Measurements from ENCODE around the gene BCL2L12.
A peak's percentile ranks its signal among the peaks of the same experiment; 100 is the strongest.

The BCL2L12 gene

GRCh38 chr19:49696865-49697264 lies 31.1 kb downstream of the BCL2L12 start:
- no peak for TF ChIP-seq CTCF (IDR thresholded peaks at IDR 0.05)

DNA sequence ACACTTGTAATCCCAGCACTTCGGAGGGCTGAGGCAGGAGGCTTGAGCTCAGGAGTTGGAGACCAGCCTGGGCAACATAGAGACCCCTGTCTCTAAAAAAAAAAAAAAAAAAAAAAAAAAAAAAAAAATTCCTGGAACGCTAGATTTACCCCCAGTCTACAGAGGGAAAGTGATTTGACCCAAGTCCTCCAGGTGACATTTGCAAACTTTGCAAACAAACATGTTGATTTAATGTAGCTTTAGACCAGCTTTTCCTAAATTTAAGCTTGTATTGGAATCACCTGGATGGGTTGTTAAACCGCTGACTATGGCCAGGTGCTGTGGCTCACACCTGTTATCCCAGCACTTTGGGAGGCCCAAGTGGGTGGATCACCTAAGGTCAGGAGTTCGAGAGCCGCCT lies 33.6 kb downstream of the BCL2L12 start:
- H3K9ac ChIP-seq, result no peak overlapping the region
- H3K4me2 ChIP-seq (ENCODE audit: low read length), result no peak overlapping the region
- no peak overlapping the region for H2AFZ ChIP-seq
- no peaks in the 10 kb centered on the region for H3K9me3 ChIP-seq (ENCODE audit: control insufficient read depth, low read length)
- no peaks in the 10 kb centered on the region for H3K27me3 ChIP-seq (ENCODE audit: control insufficient read depth, insufficient read depth, low read length)
- H3K27ac ChIP-seq, result no peak overlapping the region
- no peaks in the 10 kb centered on the region for H3K36me3 ChIP-seq (ENCODE audit: control insufficient read depth, insufficient read depth, low read length)
- no peaks in the 10 kb centered on the region for H3K79me2 ChIP-seq
- TF ChIP-seq CTCF (IDR thresholded peaks at IDR 0.05), result no peak
- H3K4me1 ChIP-seq, result no peaks in the 10 kb centered on the region
- no peak overlapping the region for H3K4me3 ChIP-seq (ENCODE audit: low read depth, low read length)

More at GRCh38 chr19:49696865-49697264, 31.1 kb downstream of the BCL2L12 start:
- Histone ChIP-seq H3K4me3 (ENCODE audit: low read depth, low read length) (no peak overlapping the region), H3K27ac (no peak overlapping the region), H3K9ac (no peak overlapping the region), H2AFZ (no peak overlapping the region), H3K4me1 (no peaks in the 10 kb centered on the region), H3K27me3 (ENCODE audit: control insufficient read depth, insufficient read depth, low read length) (no peaks in the 10 kb centered on the region), H3K36me3 (ENCODE audit: control insufficient read depth, insufficient read depth, low read length) (no peaks in the 10 kb centered on the region), H3K4me2 (ENCODE audit: low read length) (no peak overlapping the region), H3K79me2 (no peaks in the 10 kb centered on the region), H3K9me3 (ENCODE audit: control insufficient read depth, low read length) (no peaks in the 10 kb centered on the region)

- Histone ChIP-seq H3K36me3 (ENCODE audit: control insufficient read depth, insufficient read depth, low read length) (no peaks in the 10 kb centered on the region), H3K27me3 (ENCODE audit: control insufficient read depth, insufficient read depth, low read length) (no peaks in the 10 kb centered on the region), H3K9me3 (ENCODE audit: control insufficient read depth, low read length) (no peaks in the 10 kb centered on the region), H3K4me3 (ENCODE audit: low read depth, low read length) (no peak overlapping the region), H3K4me2 (ENCODE audit: low read length) (no peak overlapping the region), H3K79me2 (no peaks in the 10 kb centered on the region), H3K4me1 (no peaks in the 10 kb centered on the region), H2AFZ (no peak overlapping the region), H3K9ac (no peak overlapping the region), H3K27ac (no peak overlapping the region)
- TF ChIP-seq CTCF (IDR thresholded peaks at IDR 0.05), result no peak
These were observed 34.8 kb downstream of the BCL2L12 start for GRCh38 chr19:49700563-49700962.

DNA sequence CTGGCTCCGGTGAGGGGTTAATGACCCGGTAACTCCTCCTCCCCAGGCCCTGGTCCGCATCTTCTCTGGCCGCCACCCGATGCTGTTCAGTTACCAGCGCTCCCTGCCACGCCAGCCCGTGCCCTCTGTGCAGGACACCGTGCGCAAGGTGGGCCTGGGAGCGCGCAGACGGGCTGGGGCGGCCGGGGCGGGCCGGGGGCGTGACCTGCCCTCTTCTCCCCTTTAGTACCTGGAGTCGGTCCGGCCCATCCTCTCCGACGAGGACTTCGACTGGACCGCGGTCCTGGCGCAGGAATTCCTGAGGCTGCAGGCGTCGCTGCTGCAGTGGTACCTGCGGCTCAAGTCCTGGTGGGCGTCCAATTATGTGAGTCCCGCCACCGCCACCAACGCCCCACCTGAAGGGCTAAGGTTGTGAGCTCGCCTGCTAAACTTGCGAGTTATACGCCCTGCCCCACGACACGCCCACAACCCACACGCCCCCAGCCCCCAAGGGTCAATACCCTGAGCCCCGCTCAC lies 35.6 kb downstream of the BCL2L12 start:
- Histone ChIP-seq H3K4me2 (ENCODE audit: low read length) (no peak overlapping the region), H3K27ac (no peak overlapping the region), H3K4me3 (ENCODE audit: low read depth, low read length) (no peak overlapping the region), H3K9me3 (ENCODE audit: control insufficient read depth, low read length) (no peaks in the 10 kb centered on the region), H3K4me1 (no peaks in the 10 kb centered on the region), H2AFZ (peak overlapping the region; percentile 69), H3K79me2 (no peaks in the 10 kb centered on the region), H3K27me3 (ENCODE audit: control insufficient read depth, insufficient read depth, low read length) (no peaks in the 10 kb centered on the region), H3K9ac (no peak overlapping the region), H3K36me3 (ENCODE audit: control insufficient read depth, insufficient read depth, low read length) (no peaks in the 10 kb centered on the region)
- no peak for TF ChIP-seq CTCF (IDR thresholded peaks at IDR 0.05)

GRCh38 chr19:49704888-49705642 lies 39.3 kb downstream of the BCL2L12 start:
- TF ChIP-seq CTCF (IDR thresholded peaks at IDR 0.05), result no peak
- no peak overlapping the region for H3K4me2 ChIP-seq (ENCODE audit: low read length)
- H3K27ac ChIP-seq, result no peak overlapping the region
- H3K9me3 ChIP-seq (ENCODE audit: control insufficient read depth, low read length), result no peaks in the 10 kb centered on the region
- H3K9ac ChIP-seq, result no peak overlapping the region
- no peaks in the 10 kb centered on the region for H3K79me2 ChIP-seq
- H3K27me3 ChIP-seq (ENCODE audit: control insufficient read depth, insufficient read depth, low read length), result no peaks in the 10 kb centered on the region
- no peaks in the 10 kb centered on the region for H3K36me3 ChIP-seq (ENCODE audit: control insufficient read depth, insufficient read depth, low read length)
- H3K4me3 ChIP-seq (ENCODE audit: low read depth, low read length), result no peak overlapping the region
- no peak overlapping the region for H2AFZ ChIP-seq
- no peaks in the 10 kb centered on the region for H3K4me1 ChIP-seq
